ENCODE data around the gene PRDM16.

- TF ChIP-seq POLR2AphosphoS5 (IDR thresholded peaks at IDR 0.05; ENCODE audit: low read depth, low read length), result no peak
- TF ChIP-seq, protein P1, sequence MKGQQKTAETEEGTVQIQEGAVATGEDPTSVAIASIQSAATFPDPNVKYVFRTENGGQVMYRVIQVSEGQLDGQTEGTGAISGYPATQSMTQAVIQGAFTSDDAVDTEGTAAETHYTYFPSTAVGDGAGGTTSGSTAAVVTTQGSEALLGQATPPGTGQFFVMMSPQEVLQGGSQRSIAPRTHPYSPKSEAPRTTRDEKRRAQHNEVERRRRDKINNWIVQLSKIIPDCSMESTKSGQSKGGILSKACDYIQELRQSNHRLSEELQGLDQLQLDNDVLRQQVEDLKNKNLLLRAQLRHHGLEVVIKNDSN (IDR thresholded peaks at IDR 0.05; ENCODE audit: borderline replicate concordance, low read depth), result no peak
- TF ChIP-seq, protein P2, sequence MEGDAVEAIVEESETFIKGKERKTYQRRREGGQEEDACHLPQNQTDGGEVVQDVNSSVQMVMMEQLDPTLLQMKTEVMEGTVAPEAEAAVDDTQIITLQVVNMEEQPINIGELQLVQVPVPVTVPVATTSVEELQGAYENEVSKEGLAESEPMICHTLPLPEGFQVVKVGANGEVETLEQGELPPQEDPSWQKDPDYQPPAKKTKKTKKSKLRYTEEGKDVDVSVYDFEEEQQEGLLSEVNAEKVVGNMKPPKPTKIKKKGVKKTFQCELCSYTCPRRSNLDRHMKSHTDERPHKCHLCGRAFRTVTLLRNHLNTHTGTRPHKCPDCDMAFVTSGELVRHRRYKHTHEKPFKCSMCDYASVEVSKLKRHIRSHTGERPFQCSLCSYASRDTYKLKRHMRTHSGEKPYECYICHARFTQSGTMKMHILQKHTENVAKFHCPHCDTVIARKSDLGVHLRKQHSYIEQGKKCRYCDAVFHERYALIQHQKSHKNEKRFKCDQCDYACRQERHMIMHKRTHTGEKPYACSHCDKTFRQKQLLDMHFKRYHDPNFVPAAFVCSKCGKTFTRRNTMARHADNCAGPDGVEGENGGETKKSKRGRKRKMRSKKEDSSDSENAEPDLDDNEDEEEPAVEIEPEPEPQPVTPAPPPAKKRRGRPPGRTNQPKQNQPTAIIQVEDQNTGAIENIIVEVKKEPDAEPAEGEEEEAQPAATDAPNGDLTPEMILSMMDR (IDR thresholded peaks at IDR 0.05), result no peak
- no peak for TF ChIP-seq TAF1 (IDR thresholded peaks at IDR 0.05; ENCODE audit: borderline replicate concordance, low read depth, low read length)
- TF ChIP-seq REST (IDR thresholded peaks at IDR 0.05; ENCODE audit: low read depth, low read length), result no peak
These were observed 176.3 kb downstream of the PRDM16 start for GRCh38 chr1:3245344-3245743.

All from SK-N-SH (cell line).